H1 (cell line): ENCODE results near the gene ITGA4. TPM values are rescaled to one million over a fixed set of nuclear protein-coding genes. Genes with fewer than 3 reads are reported as not detected.

Experiments
- CTCF ChIA-PET: fragments of 300-600 bp; sonication (Branson Sonifier 250); formaldehyde crosslinking; loops from one replicate; lab custom pipeline; 2021; ENCODE audit not compliant: partially characterized antibody; lab: Charles Lee
- POLR2A ChIA-PET: fragments of 300-600 bp; sonication (Branson Sonifier 250); formaldehyde crosslinking; loops from one replicate; lab custom pipeline; 2021; ENCODE audit warnings: inconsistent platforms; ENCODE audit not compliant: partially characterized antibody; lab: Charles Lee
- DNase-seq, 2 experiments: peaks; one replicate each; pipeline versions ENCODE4 v3.0.0 to v3.0.0-alpha.2; 2010 to 2022; ENCODE audit warnings: low spot score in 2 of 2, low read depth in 1 of 2, mixed read lengths in 1 of 2
- FAIRE-seq: peaks from 2 replicates; lab custom pipeline; 2011; peaks lifted over from hg19 to GRCh38; lab: Jason Lieb, UNC
- H2AFZ ChIP-seq: 2 replicates; pipeline ENCODE4 v1.8.1; 2012; ENCODE audit warnings: low read length, inconsistent platforms
- H2AK5ac ChIP-seq: 2 replicates; pipeline ENCODE4 v1.6.1; 2013; ENCODE audit warnings: low read depth, low read length
- H2BK120ac ChIP-seq: replicated peaks from 2 replicates; pipeline ENCODE3; 2013; ENCODE audit warnings: low read depth, low read length, inconsistent platforms
- H2BK12ac ChIP-seq: 2 replicates; pipeline ENCODE4 v1.6.1; 2013; ENCODE audit warnings: low read depth, low read length
- H2BK15ac ChIP-seq: 2 replicates; pipeline ENCODE4 v1.6.1; 2013; ENCODE audit warnings: low read length
- H2BK20ac ChIP-seq: 2 replicates; pipeline ENCODE4 v1.6.1; 2013; ENCODE audit warnings: low read length
- H2BK5ac ChIP-seq: 2 replicates; pipeline ENCODE4 v1.6.1; 2013; ENCODE audit warnings: low read depth, low read length
- H3K14ac ChIP-seq: 2 replicates; pipeline ENCODE4 v1.6.1; 2013; ENCODE audit warnings: inconsistent platforms; ENCODE audit not compliant: insufficient read length
- H3K18ac ChIP-seq: 2 replicates; pipeline ENCODE4 v1.6.1; 2013; ENCODE audit warnings: low read length; ENCODE audit errors: extremely low read depth
- H3K23ac ChIP-seq: 2 replicates; pipeline ENCODE4 v1.6.1; 2013; ENCODE audit warnings: inconsistent platforms; ENCODE audit not compliant: insufficient read length
- H3K23me2 ChIP-seq: 2 replicates; pipeline ENCODE4 v1.6.1; 2013; ENCODE audit warnings: low read depth, low read length
- H3K27ac ChIP-seq: 2 replicates; pipeline ENCODE4 v1.6.1; 2011; ENCODE audit warnings: low read depth, low read length, inconsistent platforms
- H3K27me3 ChIP-seq, 4 experiments: replicated peaks in 1 of 4; 1 replicate in 1 of 4; 2 replicates in 3 of 4; pipeline versions ENCODE4 v1.6.1 to v1.8.1; 2011 to 2013; ENCODE audit warnings: low read length in 3 of 4, mild to moderate bottlenecking in 3 of 4, inconsistent platforms in 2 of 4, mixed read lengths in 2 of 4, moderate library complexity in 1 of 4; ENCODE audit not compliant: control insufficient read depth in 3 of 4, insufficient read depth in 3 of 4; ENCODE audit errors: extremely low read depth in 1 of 4
- H3K36me3 ChIP-seq, 4 experiments: 2 replicates each; pipeline versions ENCODE4 v1.6.1 to v1.8.1; 2011 to 2013; ENCODE audit warnings: mild to moderate bottlenecking in 4 of 4, low read length in 3 of 4, moderate library complexity in 2 of 4, control low read depth in 1 of 4, inconsistent platforms in 1 of 4; ENCODE audit not compliant: insufficient read depth in 4 of 4, control insufficient read depth in 2 of 4
- H3K4ac ChIP-seq: replicated peaks from 2 replicates; pipeline ENCODE3; 2013; ENCODE audit warnings: low read length, low read depth, mixed read lengths, inconsistent platforms; ENCODE audit not compliant: insufficient read length
- H3K4me1 ChIP-seq, 4 experiments: replicated peaks in 1 of 4; 1 replicate in 1 of 4; 2 replicates in 3 of 4; pipeline versions ENCODE4 v1.6.1 to v1.8.1; 2011 to 2013; ENCODE audit warnings: low read length in 3 of 4, inconsistent platforms in 2 of 4, mixed read lengths in 1 of 4; ENCODE audit not compliant: insufficient read depth in 4 of 4, control insufficient read depth in 3 of 4
- H3K4me2 ChIP-seq, 2 experiments: 2 replicates each; pipeline versions ENCODE4 v1.6.1 to v1.8.1; 2011 to 2013; ENCODE audit warnings: low read depth in 2 of 2, low read length in 2 of 2, control low read depth in 1 of 2, inconsistent platforms in 1 of 2, mild to moderate bottlenecking in 1 of 2; ENCODE audit not compliant: insufficient read depth in 1 of 2
- H3K4me3 ChIP-seq, 4 experiments: fragments of 200-600, 300-600 bp in 1 of 4; sonication (generic), shearing (Covaris generic), sonication (Bioruptor Twin) in 1 of 4; 2 replicates each; pipeline versions ENCODE4 v1.5.1 to v1.8.1; 2011 to 2016; ENCODE audit warnings: low read length in 4 of 4, low read depth in 3 of 4, control low read depth in 2 of 4, inconsistent platforms in 2 of 4, mild to moderate bottlenecking in 2 of 4, mixed read lengths in 1 of 4, moderate library complexity in 1 of 4; ENCODE audit not compliant: insufficient read depth in 2 of 4; ENCODE audit errors: extremely low read depth in 1 of 4
- H3K56ac ChIP-seq: replicated peaks from 2 replicates; pipeline ENCODE3; 2013; ENCODE audit warnings: low read depth, mild to moderate bottlenecking, mixed read lengths, low read length, inconsistent platforms; ENCODE audit not compliant: insufficient read length
- H3K79me1 ChIP-seq: 2 replicates; pipeline ENCODE4 v1.6.1; 2013; ENCODE audit warnings: low read depth, low read length, control low read depth
- H3K79me2 ChIP-seq, 2 experiments: 2 replicates each; pipeline versions ENCODE4 v1.6.1 to v1.8.1; 2012 to 2013; ENCODE audit warnings: low read length in 2 of 2, mild to moderate bottlenecking in 2 of 2, inconsistent platforms in 1 of 2; ENCODE audit not compliant: insufficient read depth in 2 of 2, control insufficient read depth in 1 of 2
- H3K9ac ChIP-seq, 4 experiments: replicated peaks in 1 of 4; 1 replicate in 1 of 4; 2 replicates in 3 of 4; pipeline versions ENCODE4 v1.6.1 to v1.8.1; 2011 to 2013; ENCODE audit warnings: low read depth in 3 of 4, low read length in 3 of 4, control low read depth in 2 of 4, mild to moderate bottlenecking in 2 of 4, moderate library complexity in 2 of 4, inconsistent platforms in 1 of 4; ENCODE audit errors: extremely low read depth in 1 of 4
- H3K9me3 ChIP-seq, 2 experiments: 2 replicates each; pipeline versions ENCODE4 v1.6.1 to v1.8.1; 2012 to 2013; ENCODE audit warnings: mild to moderate bottlenecking in 2 of 2, moderate library complexity in 2 of 2, control low read depth in 1 of 2, inconsistent platforms in 1 of 2, low read depth in 1 of 2, low read length in 1 of 2, mixed read lengths in 1 of 2; ENCODE audit not compliant: insufficient read depth in 2 of 2
- H4K20me1 ChIP-seq, 2 experiments: replicated peaks in 1 of 2; 2 replicates each; pipeline versions ENCODE3 to v1.8.1; 2011 to 2013; ENCODE audit warnings: inconsistent platforms in 2 of 2, low read length in 2 of 2, mild to moderate bottlenecking in 1 of 2; ENCODE audit not compliant: insufficient read depth in 2 of 2, control insufficient read depth in 1 of 2
- H4K5ac ChIP-seq: 2 replicates; pipeline ENCODE4 v1.6.1; 2013; ENCODE audit warnings: low read length, low read depth, mixed read lengths, inconsistent platforms; ENCODE audit not compliant: insufficient read length
- H4K8ac ChIP-seq: 2 replicates; pipeline ENCODE4 v1.8.0; 2013; ENCODE audit warnings: mild to moderate bottlenecking, moderate library complexity, low read length, inconsistent platforms; ENCODE audit not compliant: insufficient read depth; ENCODE audit errors: extremely low read depth
- H4K91ac ChIP-seq: replicated peaks from 2 replicates; pipeline ENCODE3; 2013; ENCODE audit warnings: low read length, mixed read lengths, inconsistent platforms; ENCODE audit not compliant: insufficient read length
- ASH2L ChIP-seq: fragments of 200-600, 300-600 bp; sonication (generic); IDR thresholded peaks from one replicate; pipeline ENCODE4 v1.7.1; 2017; ENCODE audit warnings: low read length
- BRCA1 ChIP-seq: IDR thresholded peaks from 2 replicates; pipeline ENCODE4 v1.6.1; 2012; ENCODE audit warnings: low read depth, low read length, improper control_type of control experiment
- CHD2 ChIP-seq: IDR thresholded peaks from 2 replicates; pipeline ENCODE4 v1.6.1; 2012; ENCODE audit warnings: low read length, improper control_type of control experiment
- FOSL1 ChIP-seq: IDR thresholded peaks from 2 replicates; pipeline ENCODE4 v1.6.1; 2011; ENCODE audit warnings: mild to moderate bottlenecking, low read depth, low read length, moderate library complexity; ENCODE audit not compliant: insufficient read depth
- HDAC6 ChIP-seq: IDR thresholded peaks from one replicate; pipeline ENCODE4 v1.7.1; 2012; ENCODE audit warnings: low read depth, mild to moderate bottlenecking, inconsistent platforms, low read length, moderate library complexity
- JUN ChIP-seq: IDR thresholded peaks from 2 replicates; pipeline ENCODE4 v1.6.1; 2011; ENCODE audit warnings: low read depth, mild to moderate bottlenecking, improper control_type of control experiment, low read length
- POLR2AphosphoS5 ChIP-seq: IDR thresholded peaks from 2 replicates; pipeline ENCODE4 v1.6.1; 2011; ENCODE audit warnings: low read depth, low read length
- RNF2 ChIP-seq: fragments of 200-900, 300-1000 bp; sonication (generic); IDR thresholded peaks from 2 replicates; pipeline ENCODE4 v1.7.1; 2016; ENCODE audit warnings: borderline replicate concordance, low read depth, mild to moderate bottlenecking, antibody characterized with exemption, low read length; ENCODE audit not compliant: poor library complexity, severe bottlenecking; ENCODE audit errors: missing control alignments
- SP4 ChIP-seq: IDR thresholded peaks from 2 replicates; pipeline ENCODE4 v1.6.1; 2012; ENCODE audit warnings: low read length, inconsistent platforms
- SUZ12 ChIP-seq: fragments of 200-600 bp; sonication (generic); IDR thresholded peaks from 2 replicates; pipeline ENCODE4 v1.6.1; 2012; ENCODE audit warnings: mild to moderate bottlenecking, inconsistent platforms, low read length, moderate library complexity, mixed read lengths
- USF2 ChIP-seq: IDR thresholded peaks from 2 replicates; pipeline ENCODE4 v1.6.1; 2011; ENCODE audit warnings: low read length, improper control_type of control experiment
- WGBS, 2 experiments: shearing (Covaris generic) in 1 of 2; methylation state at CpG; one replicate each; pipeline versions ENCODE4 v1.1.6 to v1.1.7; 2013 to 2015; ENCODE audit warnings: low lambda C conversion rate in 2 of 2, mixed read lengths in 2 of 2, inconsistent platforms in 1 of 2, low coverage in 1 of 2, missing lambda C conversion rate in 1 of 2; ENCODE audit not compliant: insufficient replicate concordance in 2 of 2, insufficient coverage in 1 of 2, insufficient read length in 1 of 2; ENCODE audit errors: extremely low coverage in 1 of 2, missing lambda C conversion rate in 1 of 2; 5-methylcytosine and 5-hydroxymethylcytosine counted together
- polyA plus RNA-seq, 7 experiments: library from polyadenylated mRNA; depleted of rRNA in 3 of 7; stranded (reverse) in 5 of 7; unstranded in 2 of 7; fragments of >200 nt in 5 of 7; fragments of 200-250 nt in 2 of 7; gene quantifications; 1 replicate in 5 of 7; 2 replicates in 1 of 7; 4 replicates in 1 of 7; pipeline versions ENCODE4 v1.2.1 to v1.2.3, GENCODE V29; 2011 to 2013; ENCODE audit warnings: missing spikeins in 2 of 7, mixed read lengths in 2 of 7
- total RNA-seq: library from RNA; stranded (reverse); fragmentation: NEBNext Ultra II Directional; extraction: Animal tissue kit (Norgen Biotek cat#: 25700); gene quantifications from 2 replicates; pipeline ENCODE4 v1.2.1, GENCODE V29; 2021
- TF ChIP-seq, protein P1 (sequence below): IDR thresholded peaks from 2 replicates; pipeline ENCODE4 v1.6.1; 2012; ENCODE audit warnings: low read length, inconsistent platforms

The ITGA4 gene
- total and polyA plus RNA-seq, 2 of the 8 experiments (the other 6 are each of a cell fraction or from before 2014, with no cell fraction given), result 0.60 to 2.1 TPM

GRCh38 chr2:181576431-181576830 is 119.2 kb downstream of the ITGA4 start:
- H4K5ac ChIP-seq, result no peak overlapping the region
- no peak overlapping the region for H4K8ac ChIP-seq
- no peak overlapping the region for H3K18ac ChIP-seq
- 91% methylated on average over 5 of the region's 5 CpGs; no CpG with 5 or more reads in 1 of the 2 experiments for WGBS, 2 experiments
- H3K79me2 ChIP-seq, result no peaks in the 10 kb centered on the region
- H3K4me3 ChIP-seq, result no peak overlapping the region
- H3K9me3 ChIP-seq, result no peaks in the 10 kb centered on the region
- H3K23ac ChIP-seq, result no peak overlapping the region
- no peaks in the 10 kb centered on the region for H3K4me1 ChIP-seq
- H4K20me1 ChIP-seq, result no peaks in the 10 kb centered on the region
- no peak overlapping the region for H3K4ac ChIP-seq
- no peak overlapping the region for H2BK5ac ChIP-seq
- no peak overlapping the region for H2AFZ ChIP-seq
- no peaks in the 10 kb centered on the region for H3K23me2 ChIP-seq
- no peak overlapping the region for H2BK20ac ChIP-seq
- H3K4me2 ChIP-seq, result no peak overlapping the region
- no peak overlapping the region for H2BK120ac ChIP-seq
- FAIRE-seq (no peak), DNase-seq (no peak)
- H3K36me3 ChIP-seq, result no peaks in the 10 kb centered on the region
- ChIA-PET CTCF (interaction anchor here (1.2 to 8.5 kb wide), 5 partner anchors 17 to 140 kb away, joined by 3 to 183 read pairs (median 5); partner anchors contain the start of gene CERKL), POLR2A (no interaction called here)
- no peak overlapping the region for H2BK12ac ChIP-seq
- no peaks in the 10 kb centered on the region for H3K79me1 ChIP-seq
- H3K56ac ChIP-seq, result no peak overlapping the region
- no peak overlapping the region for H3K27ac ChIP-seq
- H3K9ac ChIP-seq, result no peak overlapping the region
- no peak overlapping the region for H3K14ac ChIP-seq
- H2BK15ac ChIP-seq, result no peak overlapping the region
- H4K91ac ChIP-seq, result no peak overlapping the region
- no peak overlapping the region for H2AK5ac ChIP-seq
- no peaks in the 10 kb centered on the region for H3K27me3 ChIP-seq
- TF ChIP-seq RNF2 (no peak), CHD2 (no peak), SP4 (no peak), ASH2L (no peak), SUZ12 (no peak), FOSL1 (no peak), HDAC6 (no peak), USF2 (no peak), JUN (no peak), POLR2AphosphoS5 (no peak), BRCA1 (no peak)
- TF ChIP-seq, protein P1, sequence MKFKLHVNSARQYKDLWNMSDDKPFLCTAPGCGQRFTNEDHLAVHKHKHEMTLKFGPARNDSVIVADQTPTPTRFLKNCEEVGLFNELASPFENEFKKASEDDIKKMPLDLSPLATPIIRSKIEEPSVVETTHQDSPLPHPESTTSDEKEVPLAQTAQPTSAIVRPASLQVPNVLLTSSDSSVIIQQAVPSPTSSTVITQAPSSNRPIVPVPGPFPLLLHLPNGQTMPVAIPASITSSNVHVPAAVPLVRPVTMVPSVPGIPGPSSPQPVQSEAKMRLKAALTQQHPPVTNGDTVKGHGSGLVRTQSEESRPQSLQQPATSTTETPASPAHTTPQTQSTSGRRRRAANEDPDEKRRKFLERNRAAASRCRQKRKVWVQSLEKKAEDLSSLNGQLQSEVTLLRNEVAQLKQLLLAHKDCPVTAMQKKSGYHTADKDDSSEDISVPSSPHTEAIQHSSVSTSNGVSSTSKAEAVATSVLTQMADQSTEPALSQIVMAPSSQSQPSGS, result no peak
